Measurements from ENCODE around the gene ADAMTSL4. TPM values are rescaled to one million over a fixed set of nuclear protein-coding genes. Genes with fewer than 3 reads are reported as not detected.
A peak's percentile ranks its signal among the peaks of the same experiment; 100 is the strongest.

The ADAMTSL4 gene
- total and polyA plus RNA-seq, 9 of the 15 experiments (the other 6 are each of a cell fraction or from before 2014, with no cell fraction given): 12.7 to 212 (median 35.6) TPM

- TF ChIP-seq SMARCC2 (IDR thresholded peaks at IDR 0.05; ENCODE audit: low read depth) (no peak), ZNF121 (CRISPR knock-in tag; conservative IDR thresholded peaks at IDR 0.05) (no peak; the same call in 1 of the 2 replicates), RERE (CRISPR knock-in tag; IDR thresholded peaks at IDR 0.05; ENCODE audit: borderline replicate concordance) (no peak), TEAD4 (IDR thresholded peaks at IDR 0.05; ENCODE audit: low read length) (no peak), TEAD4 (CRISPR knock-in tag; IDR thresholded peaks at IDR 0.05; ENCODE audit: borderline replicate concordance) (peak; percentile 73; the same call in 1 of the 2 replicates), ATF4 (CRISPR knock-in tag; IDR thresholded peaks at IDR 0.05) (0 out of 2 replicates have a peak, but pooled peaks have one; percentile 40), HDAC2 (IDR thresholded peaks at IDR 0.05) (no peak), TCF7L2 (IDR thresholded peaks at IDR 0.05; ENCODE audit: low read depth, low read length) (no peak), GTF2F1 (IDR thresholded peaks at IDR 0.05; ENCODE audit: low read depth, low read length) (peak; percentile 96), SAFB2 (IDR thresholded peaks at IDR 0.05; ENCODE audit: borderline replicate concordance, low read depth, low read length, severe bottlenecking) (no peak), RBBP5 (IDR thresholded peaks at IDR 0.05; ENCODE audit: borderline replicate concordance, insufficient read depth, low read length, poor library complexity, severe bottlenecking) (peak; percentile 77), MCM7 (IDR thresholded peaks at IDR 0.05) (no peak), PHB2 (IDR thresholded peaks at IDR 0.05; ENCODE audit: low read depth) (no peak), GABPA (tag; conservative IDR thresholded peaks at IDR 0.05; ENCODE audit: low read depth) (peak; percentile 91), ZNF184 (CRISPR knock-in tag; IDR thresholded peaks at IDR 0.05) (no peak)
- TF ChIP-seq, protein P1, sequence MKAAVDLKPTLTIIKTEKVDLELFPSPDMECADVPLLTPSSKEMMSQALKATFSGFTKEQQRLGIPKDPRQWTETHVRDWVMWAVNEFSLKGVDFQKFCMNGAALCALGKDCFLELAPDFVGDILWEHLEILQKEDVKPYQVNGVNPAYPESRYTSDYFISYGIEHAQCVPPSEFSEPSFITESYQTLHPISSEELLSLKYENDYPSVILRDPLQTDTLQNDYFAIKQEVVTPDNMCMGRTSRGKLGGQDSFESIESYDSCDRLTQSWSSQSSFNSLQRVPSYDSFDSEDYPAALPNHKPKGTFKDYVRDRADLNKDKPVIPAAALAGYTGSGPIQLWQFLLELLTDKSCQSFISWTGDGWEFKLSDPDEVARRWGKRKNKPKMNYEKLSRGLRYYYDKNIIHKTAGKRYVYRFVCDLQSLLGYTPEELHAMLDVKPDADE (conservative IDR thresholded peaks at IDR 0.05; ENCODE audit: control insufficient read depth, low read depth, low read length): peak; percentile 91
- TF ChIP-seq, protein P2, sequence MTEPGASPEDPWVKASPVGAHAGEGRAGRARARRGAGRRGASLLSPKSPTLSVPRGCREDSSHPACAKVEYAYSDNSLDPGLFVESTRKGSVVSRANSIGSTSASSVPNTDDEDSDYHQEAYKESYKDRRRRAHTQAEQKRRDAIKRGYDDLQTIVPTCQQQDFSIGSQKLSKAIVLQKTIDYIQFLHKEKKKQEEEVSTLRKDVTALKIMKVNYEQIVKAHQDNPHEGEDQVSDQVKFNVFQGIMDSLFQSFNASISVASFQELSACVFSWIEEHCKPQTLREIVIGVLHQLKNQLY (CRISPR knock-in tag; conservative IDR thresholded peaks at IDR 0.05): no peak
- TF ChIP-seq, protein P3, sequence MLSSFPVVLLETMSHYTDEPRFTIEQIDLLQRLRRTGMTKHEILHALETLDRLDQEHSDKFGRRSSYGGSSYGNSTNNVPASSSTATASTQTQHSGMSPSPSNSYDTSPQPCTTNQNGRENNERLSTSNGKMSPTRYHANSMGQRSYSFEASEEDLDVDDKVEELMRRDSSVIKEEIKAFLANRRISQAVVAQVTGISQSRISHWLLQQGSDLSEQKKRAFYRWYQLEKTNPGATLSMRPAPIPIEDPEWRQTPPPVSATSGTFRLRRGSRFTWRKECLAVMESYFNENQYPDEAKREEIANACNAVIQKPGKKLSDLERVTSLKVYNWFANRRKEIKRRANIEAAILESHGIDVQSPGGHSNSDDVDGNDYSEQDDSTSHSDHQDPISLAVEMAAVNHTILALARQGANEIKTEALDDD (IDR thresholded peaks at IDR 0.05): 0 out of 2 replicates have a peak, but pooled peaks have one; percentile 1
Measured at GRCh38 chr1:150579110-150579944, 30.1 kb downstream of the ADAMTSL4 start, which contains the start of gene MCL1 (continued).

Measured in K562 (cell line).